SK-N-SH (cell line): Measurements from ENCODE around the gene CASQ1.

ENCODE experiments used
- CTCF ChIP-seq: fragments of 200-600 bp; sonication (generic); IDR thresholded peaks from 2 replicates; pipeline ENCODE4 v1.6.1; 2017; ENCODE audit warnings: antibody characterized with exemption, mild to moderate bottlenecking, moderate library complexity
- FOSL2 ChIP-seq: IDR thresholded peaks from 2 replicates; pipeline ENCODE4 v1.4.0; 2012; ENCODE audit warnings: low read depth, mild to moderate bottlenecking, moderate library complexity, borderline replicate concordance
- GABPA ChIP-seq: IDR thresholded peaks from 2 replicates; pipeline ENCODE4 v1.4.0; 2012; ENCODE audit warnings: low read depth, mild to moderate bottlenecking
- GATA2 ChIP-seq: sonication (generic); formaldehyde crosslinking; IDR thresholded peaks from 2 replicates; pipeline ENCODE4 v1.5.0; 2020; ENCODE audit warnings: mild to moderate bottlenecking, missing genetic modification reagents
- JUND ChIP-seq: IDR thresholded peaks from 2 replicates; pipeline ENCODE4 v1.4.0; 2012
- MXI1 ChIP-seq: IDR thresholded peaks from 2 replicates; pipeline ENCODE4 v1.6.1; 2012; ENCODE audit warnings: mild to moderate bottlenecking, low read depth, low read length, improper control_type of control experiment
- NFIC ChIP-seq: IDR thresholded peaks from 2 replicates; pipeline ENCODE4 v1.4.0; 2012; ENCODE audit warnings: borderline replicate concordance
- NRF1 ChIP-seq: IDR thresholded peaks from 2 replicates; pipeline ENCODE4 v1.6.1; 2012; ENCODE audit warnings: low read depth, mild to moderate bottlenecking, low read length
- RAD21 ChIP-seq: IDR thresholded peaks from 2 replicates; pipeline ENCODE4 v1.6.1; 2012; ENCODE audit warnings: mild to moderate bottlenecking, low read length
- RCOR1 ChIP-seq: fragments of 150-350 bp; IDR thresholded peaks from 2 replicates; pipeline ENCODE4 v1.6.1; 2017; ENCODE audit warnings: antibody characterized with exemption, low read length
- TAF1 ChIP-seq: IDR thresholded peaks from 2 replicates; pipeline ENCODE4 v1.6.1; 2012; ENCODE audit warnings: low read depth, mild to moderate bottlenecking, low read length, moderate library complexity, borderline replicate concordance
- YY1 ChIP-seq: IDR thresholded peaks from 2 replicates; pipeline ENCODE4 v1.4.0; 2012; ENCODE audit warnings: low read depth, mild to moderate bottlenecking

GRCh38 chr1:160219062-160219929, 28.9 kb downstream of the CASQ1 start:
- TF ChIP-seq RAD21, result peak; percentile 81
- peak; percentile 72 for TF ChIP-seq CTCF
- no peak for TF ChIP-seq NRF1
- no peak for TF ChIP-seq YY1
- no peak for TF ChIP-seq TAF1
- TF ChIP-seq MXI1, result no peak
- no peak for TF ChIP-seq NFIC
- no peak for TF ChIP-seq GABPA
- TF ChIP-seq JUND, result no peak
- TF ChIP-seq RCOR1, result peak; percentile 48; the same call in 1 of the 2 replicates
- no peak for TF ChIP-seq FOSL2
- no peak for TF ChIP-seq GATA2
